Embryonic facial prominence (tissue), 1 donor: ENCODE results near the gene ASB16.
A peak's percentile ranks its signal among the peaks of the same experiment; 100 is the strongest.

Experiments
- DNase-seq: peaks from one replicate; pipeline ENCODE4 v3.0.0-alpha.2; 2016; ENCODE audit errors: extremely low spot score

The ASB16 gene

GRCh38 chr17:44209786-44210341 lies 39.4 kb downstream of the ASB16 start:
- DNase-seq: no peak

GRCh38 chr17:44210342-44211192 lies 40.1 kb downstream of the ASB16 start:
- no peak for DNase-seq

- DNase-seq: no peak
Measured at GRCh38 chr17:44211281-44212265, 41.1 kb downstream of the ASB16 start.

- no peak for DNase-seq
Measured at GRCh38 chr17:44212507-44213402, 42.3 kb downstream of the ASB16 start.

- no peak for DNase-seq
Measured at GRCh38 chr17:44213403-44214229, 43.1 kb downstream of the ASB16 start.

- DNase-seq: no peak
Measured at GRCh38 chr17:44214230-44214494, 43.7 kb downstream of the ASB16 start.

GRCh38 chr17:44214896-44215295 lies 44.4 kb downstream of the ASB16 start:
- no peak for DNase-seq

GRCh38 chr17:44216173-44216572 lies 45.7 kb downstream of the ASB16 start:
- DNase-seq: no peak

- DNase-seq: no peak
Measured at GRCh38 chr17:44216694-44217093, 46.2 kb downstream of the ASB16 start.

GRCh38 chr17:44217738-44218343 lies 47.3 kb downstream of the ASB16 start:
- DNase-seq: no peak

GRCh38 chr17:44218344-44219107 lies 48.0 kb downstream of the ASB16 start:
- peak; percentile 82 for DNase-seq

GRCh38 chr17:44219108-44219615 lies 48.7 kb downstream of the ASB16 start:
- peak; percentile 66 for DNase-seq

GRCh38 chr17:44219616-44220212 lies 49.2 kb downstream of the ASB16 start, which contains the start of gene UBTF:
Gene UBTF (minus strand): TSS chr17:44219675. CDS start chr17:44218229, 1,446 bp downstream.
- peak; percentile 66 for DNase-seq

GRCh38 chr17:44220213-44221083 lies 49.9 kb downstream of the ASB16 start:
- no peak for DNase-seq

GRCh38 chr17:44221084-44221861 lies 50.8 kb downstream of the ASB16 start:
- peak; percentile 60 for DNase-seq

- no peak for DNase-seq
Measured at GRCh38 chr17:44221862-44222111, 51.3 kb downstream of the ASB16 start.
